HG03342 (cell line): ENCODE measurements around the gene UBAP1L.
"Not testable (repeated sequence)": the region's sequence is repeated elsewhere in the genome, so short reads cannot be mapped to it uniquely, and the experiment has no call there.

Source experiments
- ATAC-seq: cut with Tn5 transposase; IDR thresholded peaks from one replicate; pipeline ENCODE4 v1.9.1; 2021; ENCODE audit warnings: mild to moderate bottlenecking, moderate library complexity; ENCODE audit not compliant: unreplicated experiment

The UBAP1L gene

GRCh38 chr15:65100442-65100841 is 14.6 kb downstream of the UBAP1L start:
- no peak for ATAC-seq

- ATAC-seq = not testable (repeated sequence)
These were observed 15.2 kb downstream of the UBAP1L start for GRCh38 chr15:65099801-65100200.

- ATAC-seq = no peak
These were observed 15.7 kb downstream of the UBAP1L start for GRCh38 chr15:65099336-65099735.

GRCh38 chr15:65097651-65098263 is 17.2 kb downstream of the UBAP1L start:
- no peak for ATAC-seq

- no peak for ATAC-seq
These were observed 18.3 kb downstream of the UBAP1L start for GRCh38 chr15:65096481-65097385.

- no peak for ATAC-seq
These were observed 19.3 kb downstream of the UBAP1L start for GRCh38 chr15:65095747-65096104.

- no peak for ATAC-seq
These were observed 19.8 kb downstream of the UBAP1L start for GRCh38 chr15:65095011-65095746.

GRCh38 chr15:65094294-65094995 is 20.6 kb downstream of the UBAP1L start:
- no peak for ATAC-seq

- not testable (repeated sequence) for ATAC-seq
These were observed 21.2 kb downstream of the UBAP1L start for GRCh38 chr15:65093793-65094170.

- ATAC-seq = no peak
These were observed 21.8 kb downstream of the UBAP1L start for GRCh38 chr15:65092911-65093792.

GRCh38 chr15:65091946-65092770 is 22.8 kb downstream of the UBAP1L start:
- ATAC-seq = no peak

GRCh38 chr15:65089206-65089824 is 25.7 kb downstream of the UBAP1L start:
- ATAC-seq = no peak

- ATAC-seq = no peak
These were observed 26.4 kb downstream of the UBAP1L start for GRCh38 chr15:65088643-65089021.

GRCh38 chr15:65087873-65088642 is 26.9 kb downstream of the UBAP1L start:
- no peak for ATAC-seq

GRCh38 chr15:65087411-65087810 is 27.6 kb downstream of the UBAP1L start:
- no peak for ATAC-seq

- ATAC-seq = no peak
These were observed 28.3 kb downstream of the UBAP1L start for GRCh38 chr15:65086680-65087111.

- ATAC-seq = no peak
These were observed 28.9 kb downstream of the UBAP1L start for GRCh38 chr15:65085990-65086679.
